HG03521 (cell line): ENCODE measurements around the gene LIF.

ENCODE experiments used
- ATAC-seq: cut with Tn5 transposase; IDR thresholded peaks from one replicate; pipeline ENCODE4 v1.9.1; 2021; ENCODE audit warnings: mild to moderate bottlenecking, moderate library complexity; ENCODE audit not compliant: unreplicated experiment

The LIF gene

GRCh38 chr22:30265131-30265720, 18.7 kb upstream of the LIF start:
- ATAC-seq = no peak

DNA sequence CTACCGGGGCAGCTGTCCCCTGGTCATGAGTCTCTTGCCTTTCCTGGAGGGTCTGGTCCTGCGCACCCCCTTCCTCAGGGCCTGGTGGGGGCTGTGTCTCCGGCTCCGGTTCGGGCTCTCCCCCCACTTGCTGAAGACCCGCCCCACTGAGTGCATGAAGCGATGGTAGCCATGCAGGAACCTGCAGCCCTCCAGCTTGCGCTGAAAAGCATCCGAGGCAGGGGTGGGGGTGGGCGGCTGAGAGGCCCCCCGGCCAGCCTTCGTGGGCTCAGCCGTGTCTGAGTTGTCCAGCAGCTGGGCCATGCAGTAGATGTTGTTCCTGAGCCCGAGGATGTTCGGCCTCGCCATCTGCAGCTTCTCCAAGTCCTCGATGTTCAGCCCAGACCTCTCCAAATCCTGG, 17.3 kb upstream of the LIF start:
- no peak for ATAC-seq

- no peak for ATAC-seq
These were observed 16.6 kb upstream of the LIF start for GRCh38 chr22:30262917-30263741.

DNA sequence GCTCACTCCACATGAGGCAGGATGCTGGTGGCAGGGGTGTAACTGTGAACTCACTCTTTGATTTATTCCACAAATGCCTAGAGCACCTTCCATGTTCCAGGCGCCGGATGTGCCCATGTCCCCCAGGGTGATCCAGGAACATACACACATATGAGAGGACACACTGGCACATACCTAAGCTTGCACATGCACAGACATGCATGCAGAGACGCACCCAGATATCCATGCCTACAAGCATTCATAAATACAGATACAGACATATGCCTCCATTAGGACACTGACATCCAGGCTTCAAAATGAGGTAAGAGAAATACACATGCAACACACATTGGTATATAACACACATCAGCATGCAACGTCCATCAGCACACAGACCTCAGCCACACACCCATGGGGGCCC, 15.6 kb upstream of the LIF start:
- ATAC-seq = no peak

GRCh38 chr22:30261134-30261533, 14.6 kb upstream of the LIF start:
- no peak for ATAC-seq

GRCh38 chr22:30260682-30261081, 14.1 kb upstream of the LIF start:
- no peak for ATAC-seq

- ATAC-seq = no peak
These were observed 13.7 kb upstream of the LIF start for GRCh38 chr22:30260276-30260675.

DNA sequence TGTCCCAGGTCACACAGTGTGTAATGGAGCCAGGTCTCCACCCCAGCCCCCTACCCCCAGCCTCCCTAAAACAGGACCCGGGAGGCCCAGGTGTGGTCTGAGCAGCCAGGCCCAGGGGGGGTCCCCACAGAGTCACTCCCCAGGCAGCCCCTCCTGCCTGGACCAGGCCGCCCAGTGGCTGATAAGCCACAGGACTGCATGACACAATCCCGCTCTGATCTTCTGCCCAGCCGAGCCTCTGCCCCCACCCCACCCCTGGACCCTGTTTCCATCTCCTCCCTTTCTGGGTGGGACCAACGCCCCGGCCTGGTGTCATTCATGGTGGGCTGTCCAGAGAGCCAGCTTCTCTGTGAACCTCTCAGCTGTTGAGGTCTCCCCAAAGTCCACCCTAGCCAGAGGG, 7.8 kb upstream of the LIF start:
- no peak for ATAC-seq

DNA sequence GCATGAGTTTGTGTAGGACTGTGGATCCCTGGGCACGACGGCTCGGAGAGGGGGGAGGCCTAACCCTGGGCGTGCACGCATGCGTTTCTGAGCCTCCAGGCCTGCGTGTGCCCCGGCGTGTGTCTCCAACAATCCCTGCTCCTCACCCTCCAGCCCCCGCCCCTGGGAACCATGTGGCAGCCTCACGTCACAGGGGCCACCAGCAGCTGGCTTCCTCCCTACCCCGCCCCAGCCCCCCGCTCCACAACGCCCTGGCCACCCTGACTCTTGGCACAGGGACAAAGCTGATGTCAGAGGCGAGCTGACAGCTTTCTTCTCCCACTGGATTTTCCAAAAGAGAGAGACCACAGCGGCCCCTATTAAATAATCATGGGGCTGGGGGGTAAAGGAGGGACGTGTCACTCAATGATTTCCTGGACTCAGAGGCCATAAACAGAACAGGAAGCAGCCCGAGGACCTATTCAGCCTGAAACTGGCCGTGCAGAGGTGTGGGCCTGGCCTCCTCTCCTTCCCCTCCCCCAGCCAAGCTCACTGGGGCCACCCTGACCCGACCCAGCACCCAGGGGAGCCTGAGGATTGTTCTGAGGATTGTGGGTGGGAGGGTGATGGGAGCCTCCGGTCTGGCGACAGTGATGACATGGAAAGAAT, 6.8 kb upstream of the LIF start:
- ATAC-seq = no peak

DNA sequence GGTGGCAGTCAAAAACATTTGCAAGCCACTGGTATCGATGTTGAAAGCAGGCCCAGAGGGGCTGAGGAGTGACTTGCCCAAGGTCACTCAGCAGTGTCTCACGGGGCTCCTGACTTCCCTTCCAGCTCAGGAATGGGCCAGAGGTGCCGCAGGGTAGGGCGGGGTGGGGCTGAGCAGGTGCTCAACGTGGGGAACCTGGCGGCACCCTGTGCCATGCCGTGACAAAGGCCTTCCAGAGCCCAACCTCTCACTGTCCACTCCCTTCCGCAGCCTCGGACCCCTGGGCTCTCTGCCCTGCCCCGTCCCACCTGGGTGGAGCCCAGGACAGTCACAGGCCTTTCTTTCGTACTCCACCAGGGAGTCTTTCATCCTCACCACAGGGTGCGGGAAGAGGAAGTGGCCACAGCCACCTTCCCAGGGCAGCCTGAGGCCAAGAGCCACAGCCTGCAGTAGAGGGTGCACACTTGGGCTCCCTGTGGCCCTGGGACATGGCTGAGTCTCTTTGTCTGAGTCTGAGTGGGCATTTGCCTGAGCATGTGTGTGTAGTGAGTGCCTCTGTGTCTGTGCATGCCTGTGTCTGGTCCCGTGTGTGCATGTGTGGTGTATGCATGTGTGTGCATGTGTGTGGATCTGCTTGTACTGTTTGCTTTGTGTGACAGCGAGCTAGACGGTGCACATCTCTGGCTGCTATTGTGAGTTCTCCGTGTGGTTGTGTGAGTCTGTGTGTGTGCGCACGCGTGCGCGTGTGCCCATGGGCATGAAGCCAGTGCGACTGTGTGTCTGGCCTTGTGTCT, 6.0 kb upstream of the LIF start:
- ATAC-seq = no peak

DNA sequence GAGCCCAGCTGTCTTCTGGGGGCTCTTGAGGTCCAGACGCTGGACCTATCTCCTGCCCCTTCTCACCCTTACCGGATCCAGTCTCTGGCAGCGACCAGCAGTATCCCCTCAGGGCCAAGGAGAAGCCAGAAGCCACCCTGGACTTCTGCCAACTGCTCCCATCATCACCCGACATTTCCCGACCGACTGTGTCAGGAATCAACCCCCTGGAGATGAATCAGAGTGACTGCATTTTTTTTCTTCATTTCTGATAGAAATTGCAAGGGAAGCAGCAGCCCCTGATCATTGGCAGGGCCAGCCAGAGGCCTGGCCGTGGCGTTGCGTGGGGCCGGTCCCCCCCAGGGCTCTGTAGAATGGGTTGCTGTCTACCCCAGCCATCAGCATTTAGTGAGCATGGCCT, 5.2 kb upstream of the LIF start:
- no peak for ATAC-seq

GRCh38 chr22:30250661-30251267, 4.2 kb upstream of the LIF start:
- ATAC-seq = no peak

DNA sequence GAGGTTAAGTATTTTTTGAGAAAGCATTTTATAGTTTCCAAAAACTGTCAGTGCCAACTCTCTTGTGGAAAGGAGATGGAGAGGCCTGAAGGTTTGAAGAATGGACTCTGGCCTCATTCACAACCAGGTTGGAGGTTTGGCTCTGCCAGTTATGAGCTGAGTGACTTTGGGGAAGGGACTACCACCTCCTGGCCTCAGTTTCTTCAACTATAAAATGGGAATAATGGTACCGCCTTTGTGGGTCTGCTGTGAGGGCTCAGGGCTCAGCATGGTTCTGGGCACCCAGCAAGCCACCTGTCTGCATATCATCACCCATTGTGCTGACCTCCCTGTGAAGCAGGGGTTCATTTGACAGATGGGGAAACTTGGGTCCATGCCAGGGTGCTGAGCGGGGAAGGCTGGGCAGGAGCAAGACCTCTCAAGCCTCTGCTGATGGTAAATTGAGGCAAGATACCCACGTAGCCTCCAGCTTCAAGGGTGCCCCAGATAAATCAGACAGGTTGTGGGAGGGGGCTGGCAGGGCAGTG, 3.5 kb upstream of the LIF start:
- ATAC-seq = no peak

GRCh38 chr22:30249049-30250038, 2.8 kb upstream of the LIF start:
- no peak for ATAC-seq

DNA sequence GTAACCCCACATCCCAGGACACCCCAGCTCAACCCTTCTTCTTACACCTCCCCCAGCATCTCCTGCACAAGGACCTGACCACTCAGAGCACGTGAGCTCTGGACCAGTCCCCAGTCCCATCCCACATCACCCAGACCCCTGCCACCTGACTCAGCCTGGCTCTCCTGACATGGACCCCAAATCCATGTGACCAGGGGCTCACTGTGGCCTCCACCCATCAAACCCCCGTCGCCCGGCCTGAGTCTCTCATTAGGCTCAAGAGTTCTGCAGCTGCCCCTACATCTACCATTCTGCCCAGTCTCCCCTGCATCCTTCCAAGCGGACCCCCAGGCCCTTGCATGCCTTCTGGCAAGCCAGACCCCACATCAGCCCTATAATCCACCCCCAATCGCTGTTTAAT, 1.9 kb upstream of the LIF start:
- ATAC-seq = no peak

GRCh38 chr22:30247974-30248373, 1.4 kb upstream of the LIF start:
- ATAC-seq = no peak

GRCh38 chr22:30247561-30247960, 1.0 kb upstream of the LIF start:
- ATAC-seq = no peak

- no peak for ATAC-seq
These were observed 336 bp upstream of the LIF start for GRCh38 chr22:30246814-30247376.
